H1 (cell line): ENCODE measurements around the gene PRAMEF33. TPM values are rescaled to one million over a fixed set of nuclear protein-coding genes. Genes with fewer than 3 reads are reported as not detected.
"Not testable (repeated sequence)": the region's sequence is repeated elsewhere in the genome, so short reads cannot be mapped to it uniquely, and the experiment has no call there.

Experiments
- CTCF ChIA-PET: fragments of 300-600 bp; sonication (Branson Sonifier 250); formaldehyde crosslinking; loops from one replicate; lab custom pipeline; 2021; ENCODE audit not compliant: partially characterized antibody; lab: Charles Lee
- POLR2A ChIA-PET: fragments of 300-600 bp; sonication (Branson Sonifier 250); formaldehyde crosslinking; loops from one replicate; lab custom pipeline; 2021; ENCODE audit warnings: inconsistent platforms; ENCODE audit not compliant: partially characterized antibody; lab: Charles Lee
- DNase-seq, 2 experiments: peaks; one replicate each; pipeline versions ENCODE4 v3.0.0 to v3.0.0-alpha.2; 2010 to 2022; ENCODE audit warnings: low spot score in 2 of 2, low read depth in 1 of 2, mixed read lengths in 1 of 2
- FAIRE-seq: peaks from 2 replicates; lab custom pipeline; 2011; peaks lifted over from hg19 to GRCh38; lab: Jason Lieb, UNC
- H2AFZ ChIP-seq: 2 replicates; pipeline ENCODE4 v1.8.1; 2012; ENCODE audit warnings: low read length, inconsistent platforms
- H2AK5ac ChIP-seq: 2 replicates; pipeline ENCODE4 v1.6.1; 2013; ENCODE audit warnings: low read depth, low read length
- H2BK120ac ChIP-seq: replicated peaks from 2 replicates; pipeline ENCODE3; 2013; ENCODE audit warnings: low read depth, low read length, inconsistent platforms
- H2BK12ac ChIP-seq: 2 replicates; pipeline ENCODE4 v1.6.1; 2013; ENCODE audit warnings: low read depth, low read length
- H2BK15ac ChIP-seq: 2 replicates; pipeline ENCODE4 v1.6.1; 2013; ENCODE audit warnings: low read length
- H2BK20ac ChIP-seq: 2 replicates; pipeline ENCODE4 v1.6.1; 2013; ENCODE audit warnings: low read length
- H2BK5ac ChIP-seq: 2 replicates; pipeline ENCODE4 v1.6.1; 2013; ENCODE audit warnings: low read depth, low read length
- H3K14ac ChIP-seq: 2 replicates; pipeline ENCODE4 v1.6.1; 2013; ENCODE audit warnings: inconsistent platforms; ENCODE audit not compliant: insufficient read length
- H3K18ac ChIP-seq: 2 replicates; pipeline ENCODE4 v1.6.1; 2013; ENCODE audit warnings: low read length; ENCODE audit errors: extremely low read depth
- H3K23ac ChIP-seq: 2 replicates; pipeline ENCODE4 v1.6.1; 2013; ENCODE audit warnings: inconsistent platforms; ENCODE audit not compliant: insufficient read length
- H3K23me2 ChIP-seq: 2 replicates; pipeline ENCODE4 v1.6.1; 2013; ENCODE audit warnings: low read depth, low read length
- H3K27ac ChIP-seq: 2 replicates; pipeline ENCODE4 v1.6.1; 2011; ENCODE audit warnings: low read depth, low read length, inconsistent platforms
- H3K27me3 ChIP-seq, 4 experiments: replicated peaks in 1 of 4; 1 replicate in 1 of 4; 2 replicates in 3 of 4; pipeline versions ENCODE4 v1.6.1 to v1.8.1; 2011 to 2013; ENCODE audit warnings: low read length in 3 of 4, mild to moderate bottlenecking in 3 of 4, inconsistent platforms in 2 of 4, mixed read lengths in 2 of 4, moderate library complexity in 1 of 4; ENCODE audit not compliant: control insufficient read depth in 3 of 4, insufficient read depth in 3 of 4; ENCODE audit errors: extremely low read depth in 1 of 4
- H3K36me3 ChIP-seq, 4 experiments: 2 replicates each; pipeline versions ENCODE4 v1.6.1 to v1.8.1; 2011 to 2013; ENCODE audit warnings: mild to moderate bottlenecking in 4 of 4, low read length in 3 of 4, moderate library complexity in 2 of 4, control low read depth in 1 of 4, inconsistent platforms in 1 of 4; ENCODE audit not compliant: insufficient read depth in 4 of 4, control insufficient read depth in 2 of 4
- H3K4ac ChIP-seq: replicated peaks from 2 replicates; pipeline ENCODE3; 2013; ENCODE audit warnings: low read length, low read depth, mixed read lengths, inconsistent platforms; ENCODE audit not compliant: insufficient read length
- H3K4me1 ChIP-seq, 4 experiments: replicated peaks in 1 of 4; 1 replicate in 1 of 4; 2 replicates in 3 of 4; pipeline versions ENCODE4 v1.6.1 to v1.8.1; 2011 to 2013; ENCODE audit warnings: low read length in 3 of 4, inconsistent platforms in 2 of 4, mixed read lengths in 1 of 4; ENCODE audit not compliant: insufficient read depth in 4 of 4, control insufficient read depth in 3 of 4
- H3K4me2 ChIP-seq, 2 experiments: 2 replicates each; pipeline versions ENCODE4 v1.6.1 to v1.8.1; 2011 to 2013; ENCODE audit warnings: low read depth in 2 of 2, low read length in 2 of 2, control low read depth in 1 of 2, inconsistent platforms in 1 of 2, mild to moderate bottlenecking in 1 of 2; ENCODE audit not compliant: insufficient read depth in 1 of 2
- H3K4me3 ChIP-seq, 4 experiments: fragments of 200-600, 300-600 bp in 1 of 4; sonication (generic), shearing (Covaris generic), sonication (Bioruptor Twin) in 1 of 4; 2 replicates each; pipeline versions ENCODE4 v1.5.1 to v1.8.1; 2011 to 2016; ENCODE audit warnings: low read length in 4 of 4, low read depth in 3 of 4, control low read depth in 2 of 4, inconsistent platforms in 2 of 4, mild to moderate bottlenecking in 2 of 4, mixed read lengths in 1 of 4, moderate library complexity in 1 of 4; ENCODE audit not compliant: insufficient read depth in 2 of 4; ENCODE audit errors: extremely low read depth in 1 of 4
- H3K56ac ChIP-seq: replicated peaks from 2 replicates; pipeline ENCODE3; 2013; ENCODE audit warnings: low read depth, mild to moderate bottlenecking, mixed read lengths, low read length, inconsistent platforms; ENCODE audit not compliant: insufficient read length
- H3K79me1 ChIP-seq: 2 replicates; pipeline ENCODE4 v1.6.1; 2013; ENCODE audit warnings: low read depth, low read length, control low read depth
- H3K79me2 ChIP-seq, 2 experiments: 2 replicates each; pipeline versions ENCODE4 v1.6.1 to v1.8.1; 2012 to 2013; ENCODE audit warnings: low read length in 2 of 2, mild to moderate bottlenecking in 2 of 2, inconsistent platforms in 1 of 2; ENCODE audit not compliant: insufficient read depth in 2 of 2, control insufficient read depth in 1 of 2
- H3K9ac ChIP-seq, 4 experiments: replicated peaks in 1 of 4; 1 replicate in 1 of 4; 2 replicates in 3 of 4; pipeline versions ENCODE4 v1.6.1 to v1.8.1; 2011 to 2013; ENCODE audit warnings: low read depth in 3 of 4, low read length in 3 of 4, control low read depth in 2 of 4, mild to moderate bottlenecking in 2 of 4, moderate library complexity in 2 of 4, inconsistent platforms in 1 of 4; ENCODE audit errors: extremely low read depth in 1 of 4
- H3K9me3 ChIP-seq, 2 experiments: 2 replicates each; pipeline versions ENCODE4 v1.6.1 to v1.8.1; 2012 to 2013; ENCODE audit warnings: mild to moderate bottlenecking in 2 of 2, moderate library complexity in 2 of 2, control low read depth in 1 of 2, inconsistent platforms in 1 of 2, low read depth in 1 of 2, low read length in 1 of 2, mixed read lengths in 1 of 2; ENCODE audit not compliant: insufficient read depth in 2 of 2
- H4K20me1 ChIP-seq, 2 experiments: replicated peaks in 1 of 2; 2 replicates each; pipeline versions ENCODE3 to v1.8.1; 2011 to 2013; ENCODE audit warnings: inconsistent platforms in 2 of 2, low read length in 2 of 2, mild to moderate bottlenecking in 1 of 2; ENCODE audit not compliant: insufficient read depth in 2 of 2, control insufficient read depth in 1 of 2
- H4K5ac ChIP-seq: 2 replicates; pipeline ENCODE4 v1.6.1; 2013; ENCODE audit warnings: low read length, low read depth, mixed read lengths, inconsistent platforms; ENCODE audit not compliant: insufficient read length
- H4K8ac ChIP-seq: 2 replicates; pipeline ENCODE4 v1.8.0; 2013; ENCODE audit warnings: mild to moderate bottlenecking, moderate library complexity, low read length, inconsistent platforms; ENCODE audit not compliant: insufficient read depth; ENCODE audit errors: extremely low read depth
- H4K91ac ChIP-seq: replicated peaks from 2 replicates; pipeline ENCODE3; 2013; ENCODE audit warnings: low read length, mixed read lengths, inconsistent platforms; ENCODE audit not compliant: insufficient read length
- WGBS, 2 experiments: shearing (Covaris generic) in 1 of 2; methylation state at CpG; one replicate each; pipeline versions ENCODE4 v1.1.6 to v1.1.7; 2013 to 2015; ENCODE audit warnings: low lambda C conversion rate in 2 of 2, mixed read lengths in 2 of 2, inconsistent platforms in 1 of 2, low coverage in 1 of 2, missing lambda C conversion rate in 1 of 2; ENCODE audit not compliant: insufficient replicate concordance in 2 of 2, insufficient coverage in 1 of 2, insufficient read length in 1 of 2; ENCODE audit errors: extremely low coverage in 1 of 2, missing lambda C conversion rate in 1 of 2; 5-methylcytosine and 5-hydroxymethylcytosine counted together
- polyA plus RNA-seq, 7 experiments: library from polyadenylated mRNA; depleted of rRNA in 3 of 7; stranded (reverse) in 5 of 7; unstranded in 2 of 7; fragments of >200 nt in 5 of 7; fragments of 200-250 nt in 2 of 7; gene quantifications; 1 replicate in 5 of 7; 2 replicates in 1 of 7; 4 replicates in 1 of 7; pipeline versions ENCODE4 v1.2.1 to v1.2.3, GENCODE V29; 2011 to 2013; ENCODE audit warnings: missing spikeins in 2 of 7, mixed read lengths in 2 of 7
- total RNA-seq: library from RNA; stranded (reverse); fragmentation: NEBNext Ultra II Directional; extraction: Animal tissue kit (Norgen Biotek cat#: 25700); gene quantifications from 2 replicates; pipeline ENCODE4 v1.2.1, GENCODE V29; 2021

The PRAMEF33 gene
- total and polyA plus RNA-seq, 2 of the 8 experiments (the other 6 are each of a cell fraction or from before 2014, with no cell fraction given), result not detected

DNA sequence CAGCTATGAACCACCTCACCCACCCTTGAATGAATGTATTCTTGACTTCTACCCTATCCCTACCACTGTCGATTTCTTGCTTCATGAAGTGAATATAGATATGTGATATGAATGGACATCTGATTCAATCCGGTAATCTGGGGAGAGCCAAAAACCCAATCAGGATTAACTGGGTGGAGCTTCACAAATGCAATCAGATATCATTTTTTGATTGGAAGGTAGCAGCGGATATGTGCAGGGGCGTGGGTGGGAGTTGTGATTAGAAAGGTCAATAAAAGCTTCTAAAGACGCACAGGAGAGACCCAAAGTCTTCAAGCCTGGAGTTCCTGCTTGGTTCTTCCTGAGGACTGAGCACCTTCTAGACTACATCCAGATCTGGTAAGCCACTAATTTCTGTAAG is 49.4 kb upstream of the PRAMEF33 start, which contains the start of gene PRAMEF5:
TSS of gene PRAMEF5 (plus strand) at position 301 of the 400 bp plus-strand sequence. CDS start 5,071 bp downstream, outside the sequence.
- H3K4me1 ChIP-seq, H3K4ac ChIP-seq, H3K79me1 ChIP-seq, H2BK15ac ChIP-seq, H2AK5ac ChIP-seq, H3K9me3 ChIP-seq, H4K20me1 ChIP-seq, H3K18ac ChIP-seq, H2BK120ac ChIP-seq, POLR2A ChIA-PET, DNase-seq, H3K14ac ChIP-seq, H2BK5ac ChIP-seq, CTCF ChIA-PET, H4K8ac ChIP-seq, H2AFZ ChIP-seq, H3K23ac ChIP-seq, H4K5ac ChIP-seq, H3K27ac ChIP-seq, H2BK12ac ChIP-seq, H3K9ac ChIP-seq, FAIRE-seq, H3K4me2 ChIP-seq, H2BK20ac ChIP-seq, H3K36me3 ChIP-seq, H3K4me3 ChIP-seq, H3K79me2 ChIP-seq, H3K56ac ChIP-seq, H3K23me2 ChIP-seq, H3K27me3 ChIP-seq, H4K91ac ChIP-seq: not testable (repeated sequence)
- WGBS, 2 experiments, result no CpG with 5 or more reads among the region's 5 CpGs

DNA sequence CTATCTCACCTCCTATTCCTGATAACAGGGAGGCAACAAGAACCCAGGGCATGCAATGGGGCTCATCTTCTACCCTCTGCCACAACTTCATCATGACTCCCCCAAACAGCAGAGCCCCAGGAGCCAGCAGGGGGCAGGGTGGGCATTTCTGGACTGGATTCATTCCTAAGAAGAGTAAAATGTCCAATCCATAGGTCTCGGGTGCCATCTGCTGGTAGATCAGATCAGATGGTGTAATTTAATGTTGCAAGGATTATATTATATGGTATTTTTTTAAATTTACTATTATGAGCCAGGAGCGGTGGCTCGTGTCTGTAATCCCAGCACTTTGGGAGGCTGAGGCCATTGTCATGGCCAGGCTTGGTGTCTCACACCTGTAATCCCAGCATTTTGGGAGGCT is 38.2 kb upstream of the PRAMEF33 start:
- H3K4me1 ChIP-seq, H3K27ac ChIP-seq, H2BK20ac ChIP-seq, H2BK120ac ChIP-seq, H2BK12ac ChIP-seq, H4K91ac ChIP-seq, H4K5ac ChIP-seq, H3K9me3 ChIP-seq, H3K56ac ChIP-seq, H2BK15ac ChIP-seq, H3K4me2 ChIP-seq, H4K8ac ChIP-seq, POLR2A ChIA-PET, H3K27me3 ChIP-seq, H3K36me3 ChIP-seq, H3K79me2 ChIP-seq, H3K23ac ChIP-seq, H3K23me2 ChIP-seq, H3K9ac ChIP-seq, DNase-seq, H3K79me1 ChIP-seq, FAIRE-seq, H2AFZ ChIP-seq, H4K20me1 ChIP-seq, H3K14ac ChIP-seq, H2BK5ac ChIP-seq, H3K4ac ChIP-seq, H3K4me3 ChIP-seq, H2AK5ac ChIP-seq, CTCF ChIA-PET, H3K18ac ChIP-seq: not testable (repeated sequence)
- no CpG with 5 or more reads among the region's 3 CpGs for WGBS, 2 experiments
